Activated T-helper 1 cell treated with anti-CD3 and anti-CD28 coated beads, Interleukin-12 subunit alpha, Interleukin-12 subunit beta, Interleukin-2, Interleukin-4 antibody, amounts not matched to agents 30 ng/mL and 10 ng/mL and 1 ng/mL, durations not matched to agents 14 hours and 24 hours and 36 hours (primary cell): ENCODE measurements around the gene BTBD17. TPM values are rescaled to one million over a fixed set of nuclear protein-coding genes. Genes with fewer than 3 reads are reported as not detected.

ENCODE experiments used
- DNase-seq: peaks from one replicate; pipeline ENCODE4 v3.0.0; 2021; ENCODE audit warnings: low spot score
- H3K27ac Mint-ChIP-seq: one replicate; pipeline ENCODE4 v1.8.0; 2021; ENCODE audit warnings: mild to moderate bottlenecking, mixed read lengths
- H3K27me3 Mint-ChIP-seq: one replicate; pipeline ENCODE4 v1.8.0; 2022; ENCODE audit warnings: mild to moderate bottlenecking, moderate library complexity, mixed read lengths; ENCODE audit not compliant: insufficient read depth
- H3K36me3 Mint-ChIP-seq: one replicate; pipeline ENCODE4 v1.8.0; 2021; ENCODE audit warnings: low read depth, mixed read lengths
- H3K4me1 Mint-ChIP-seq: one replicate; pipeline ENCODE4 v1.8.0; 2021; ENCODE audit warnings: low read depth, mixed read lengths
- H3K4me3 Mint-ChIP-seq: one replicate; pipeline ENCODE4 v1.8.0; 2021; ENCODE audit warnings: mild to moderate bottlenecking, moderate library complexity, mixed read lengths
- H3K9me3 Mint-ChIP-seq: one replicate; pipeline ENCODE4 v1.8.0; 2021; ENCODE audit warnings: mixed read lengths
- intact Hi-C: fragments of 100-400 bp; cut with micrococcal nuclease; formaldehyde crosslinking; loops from one replicate; pipeline ENCODE4 v1.15.1; 2024
- total RNA-seq: library from RNA; stranded (reverse); gene quantifications from 2 replicates; pipeline ENCODE4 v1.2.3, GENCODE V29; 2022

The BTBD17 gene
- total RNA-seq, 1 donor from 2014 or later, result not detected

DNA sequence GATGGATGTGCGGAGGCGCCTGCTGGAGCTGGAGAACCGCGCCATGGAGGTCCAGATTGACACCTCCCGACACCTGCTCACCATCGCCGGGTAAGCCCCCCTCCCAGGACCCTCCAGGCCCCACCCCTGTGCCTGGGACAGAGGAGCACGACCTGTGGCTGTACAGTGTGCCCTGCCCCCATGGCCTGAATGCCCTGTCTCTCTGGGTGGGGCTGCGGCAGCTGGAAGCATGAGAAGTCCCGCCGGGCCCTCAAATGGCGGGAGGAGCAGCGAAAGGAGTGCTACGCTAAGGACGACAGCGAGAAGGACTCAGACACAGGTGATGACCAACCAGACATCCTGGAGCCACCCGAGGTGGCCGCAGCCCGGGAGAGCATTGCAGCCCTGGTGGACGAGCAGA lies 11.2 kb downstream of the BTBD17 start:
- Mint-ChIP-seq H3K27ac (no peak overlapping the region), H3K4me1 (no peaks in the 10 kb centered on the region), H3K36me3 (no peaks in the 10 kb centered on the region), H3K9me3 (no peaks in the 10 kb centered on the region), H3K27me3 (peaks cover 31% of the 10 kb centered on the region), H3K4me3 (no peak overlapping the region)
- intact Hi-C loops, result no loop called here
- DNase-seq, result no peak

DNA sequence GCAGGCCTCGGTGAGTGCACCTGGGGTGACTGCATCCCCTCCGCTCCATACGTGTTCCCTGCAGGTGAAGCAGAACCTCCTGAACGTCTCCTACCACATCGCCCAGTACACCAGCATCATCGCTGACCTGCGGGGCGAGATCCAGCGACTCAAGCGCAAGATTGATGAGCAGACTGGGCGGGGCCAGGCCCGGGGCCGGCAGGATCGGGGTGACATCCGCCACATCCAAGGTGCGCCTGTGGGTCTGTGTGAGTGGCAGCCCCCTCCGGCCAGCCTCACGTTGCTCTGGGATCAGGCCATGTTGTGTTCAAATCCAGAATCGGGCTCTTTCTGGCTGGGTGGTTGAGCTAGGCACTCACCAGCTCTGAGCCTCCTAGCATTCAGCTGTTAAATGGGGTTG lies 12.5 kb downstream of the BTBD17 start:
- H3K27me3 Mint-ChIP-seq, result peaks cover 25% of the 10 kb centered on the region
- no peaks in the 10 kb centered on the region for H3K9me3 Mint-ChIP-seq
- no peak for DNase-seq
- no peaks in the 10 kb centered on the region for H3K4me1 Mint-ChIP-seq
- H3K36me3 Mint-ChIP-seq, result no peaks in the 10 kb centered on the region
- no peak overlapping the region for H3K27ac Mint-ChIP-seq
- H3K4me3 Mint-ChIP-seq, result no peak overlapping the region
- intact Hi-C loops, result no loop called here

- no peak overlapping the region for H3K27ac Mint-ChIP-seq
- no peak for DNase-seq
Measured at GRCh38 chr17:74347646-74348045, 14.0 kb downstream of the BTBD17 start.

DNA sequence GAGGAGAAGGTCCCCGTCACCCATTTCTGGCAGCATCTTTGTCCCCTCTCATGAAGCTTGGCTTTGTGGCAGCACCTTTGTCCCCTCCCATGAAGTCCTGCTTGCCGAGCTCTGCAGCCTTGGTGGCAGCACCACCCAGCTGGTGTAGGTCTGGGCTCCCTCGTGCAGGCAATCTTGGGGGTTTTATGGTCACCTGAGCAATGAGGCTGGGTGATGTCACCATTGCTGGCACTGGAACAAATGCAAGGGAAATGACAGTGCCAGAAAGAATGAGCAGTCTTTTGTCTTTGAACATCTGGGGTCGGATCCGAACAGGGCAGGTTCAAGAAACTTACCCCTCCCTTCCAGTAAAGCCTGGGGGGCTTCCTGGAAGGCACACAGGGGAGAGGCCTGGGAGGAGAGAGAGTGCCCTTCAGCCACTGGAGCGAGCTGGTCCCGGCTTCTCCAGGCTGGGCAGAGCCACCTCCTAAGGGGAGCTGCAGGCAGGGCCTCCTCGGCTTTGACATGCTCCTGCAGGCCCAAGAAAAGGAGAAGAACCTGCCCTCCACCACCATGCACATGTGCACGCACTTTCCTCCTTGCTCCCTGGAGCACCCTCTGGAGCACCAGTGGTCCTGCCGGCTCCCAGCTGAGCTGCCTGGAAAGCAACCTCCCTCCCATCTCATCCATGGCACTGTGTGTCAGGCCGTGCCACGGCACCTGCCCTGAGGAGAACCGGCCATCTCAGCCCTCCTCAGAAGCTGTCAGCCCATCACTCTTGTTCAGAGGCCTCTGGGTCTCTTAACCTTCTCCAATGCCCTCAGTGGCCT lies 16.0 kb downstream of the BTBD17 start:
- H3K4me1 Mint-ChIP-seq, result no peaks in the 10 kb centered on the region
- DNase-seq, result no peak
- no peak overlapping the region for H3K27ac Mint-ChIP-seq
- no peak overlapping the region for H3K4me3 Mint-ChIP-seq
- no peaks in the 10 kb centered on the region for H3K9me3 Mint-ChIP-seq
- peaks cover 3% of the 10 kb centered on the region for H3K27me3 Mint-ChIP-seq
- no peaks in the 10 kb centered on the region for H3K36me3 Mint-ChIP-seq
- intact Hi-C loops, result no loop called here

More at GRCh38 chr17:74347646-74348045, 14.0 kb downstream of the BTBD17 start:
- Mint-ChIP-seq H3K36me3 (no peaks in the 10 kb centered on the region), H3K27me3 (peaks cover 11% of the 10 kb centered on the region), H3K4me1 (no peaks in the 10 kb centered on the region), H3K4me3 (no peak overlapping the region), H3K9me3 (no peaks in the 10 kb centered on the region)
- intact Hi-C loops, result no loop called here

DNA sequence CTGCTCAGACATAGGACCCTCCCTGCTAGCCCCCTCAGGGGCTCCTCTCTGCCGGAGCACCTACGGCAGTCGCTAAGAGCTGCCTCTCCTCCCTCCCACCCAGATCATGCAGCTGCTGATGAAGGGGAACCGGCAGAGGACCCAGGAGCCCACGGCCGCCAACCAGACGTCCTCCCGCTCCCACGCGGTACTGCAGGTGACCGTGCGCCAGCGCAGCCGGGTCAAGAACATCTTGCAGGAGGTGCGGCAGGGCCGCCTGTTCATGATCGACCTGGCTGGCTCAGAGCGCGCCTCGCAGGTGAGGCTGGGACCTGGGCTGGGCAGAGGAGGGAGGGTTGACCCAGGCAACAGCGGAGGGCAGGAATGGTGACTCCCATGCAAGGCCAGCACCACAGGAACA lies 17.0 kb downstream of the BTBD17 start:
- H3K9me3 Mint-ChIP-seq, result no peaks in the 10 kb centered on the region
- H3K27me3 Mint-ChIP-seq, result no peaks in the 10 kb centered on the region
- H3K36me3 Mint-ChIP-seq, result no peaks in the 10 kb centered on the region
- H3K4me1 Mint-ChIP-seq, result no peaks in the 10 kb centered on the region
- no peak for DNase-seq
- H3K27ac Mint-ChIP-seq, result no peak overlapping the region
- intact Hi-C loops, result no loop called here
- no peak overlapping the region for H3K4me3 Mint-ChIP-seq

DNA sequence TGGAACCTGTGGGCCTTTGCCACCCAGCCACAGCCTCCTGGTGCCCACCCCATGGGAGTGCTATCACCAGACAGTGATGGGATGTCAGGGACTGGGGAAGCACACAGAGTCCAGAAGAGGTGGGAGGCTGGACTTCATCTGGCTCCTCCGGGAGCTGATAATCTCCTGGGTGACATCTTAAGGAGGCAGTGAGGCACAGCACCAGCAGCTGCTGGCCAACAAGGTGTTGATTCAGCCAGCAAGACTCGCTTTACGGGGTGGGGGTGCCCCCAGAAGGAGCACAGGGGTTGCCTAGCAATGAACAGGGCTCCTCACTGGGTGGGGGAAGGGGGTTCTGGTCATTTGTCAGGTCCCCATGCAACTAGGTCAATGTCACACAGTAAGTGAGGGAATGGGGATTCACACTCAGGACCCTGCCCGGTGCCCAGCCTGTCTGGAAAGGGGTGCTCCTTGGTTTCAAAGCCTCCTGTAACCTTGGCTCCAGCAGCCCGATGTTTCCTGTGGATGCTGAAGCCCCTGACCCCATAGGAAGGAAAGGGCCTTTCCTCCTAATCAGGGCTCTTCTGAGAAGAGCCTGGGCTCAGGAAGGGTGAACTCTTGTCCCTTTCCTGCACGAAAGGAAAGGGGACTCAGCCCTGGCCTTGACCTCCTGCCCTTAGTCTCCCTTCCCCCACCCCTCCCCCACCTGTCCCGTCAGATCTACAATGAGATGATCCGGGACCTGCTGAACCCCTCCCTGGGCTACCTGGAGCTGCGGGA lies 18.0 kb downstream of the BTBD17 start:
- no peak for DNase-seq
- no peaks in the 10 kb centered on the region for H3K36me3 Mint-ChIP-seq
- no peaks in the 10 kb centered on the region for H3K27me3 Mint-ChIP-seq
- H3K9me3 Mint-ChIP-seq, result no peaks in the 10 kb centered on the region
- intact Hi-C loops, result no loop called here
- H3K4me1 Mint-ChIP-seq, result no peaks in the 10 kb centered on the region
- no peak overlapping the region for H3K27ac Mint-ChIP-seq
- no peak overlapping the region for H3K4me3 Mint-ChIP-seq

GRCh38 chr17:74343121-74343520 lies 18.5 kb downstream of the BTBD17 start:
- no peaks in the 10 kb centered on the region for H3K4me1 Mint-ChIP-seq
- intact Hi-C loops, result no loop called here
- no peak overlapping the region for H3K4me3 Mint-ChIP-seq
- DNase-seq, result no peak
- no peak overlapping the region for H3K27ac Mint-ChIP-seq
- no peaks in the 10 kb centered on the region for H3K27me3 Mint-ChIP-seq
- H3K9me3 Mint-ChIP-seq, result no peaks in the 10 kb centered on the region
- no peaks in the 10 kb centered on the region for H3K36me3 Mint-ChIP-seq

- DNase-seq, result no peak
- no peak overlapping the region for H3K4me3 Mint-ChIP-seq
- H3K27ac Mint-ChIP-seq, result no peak overlapping the region
- no peaks in the 10 kb centered on the region for H3K4me1 Mint-ChIP-seq
- no peaks in the 10 kb centered on the region for H3K27me3 Mint-ChIP-seq
- intact Hi-C loops, result no loop called here
- no peaks in the 10 kb centered on the region for H3K36me3 Mint-ChIP-seq
- H3K9me3 Mint-ChIP-seq, result no peaks in the 10 kb centered on the region
Measured at GRCh38 chr17:74342224-74342623, 19.4 kb downstream of the BTBD17 start.

- no peaks in the 10 kb centered on the region for H3K9me3 Mint-ChIP-seq
- intact Hi-C loops, result no loop called here
- H3K27ac Mint-ChIP-seq, result no peak overlapping the region
- H3K4me1 Mint-ChIP-seq, result no peaks in the 10 kb centered on the region
- no peak for DNase-seq
- H3K4me3 Mint-ChIP-seq, result no peak overlapping the region
- no peaks in the 10 kb centered on the region for H3K36me3 Mint-ChIP-seq
- H3K27me3 Mint-ChIP-seq, result peaks cover 2% of the 10 kb centered on the region
Measured at GRCh38 chr17:74340470-74341023, 21.1 kb downstream of the BTBD17 start.

- peaks cover 2% of the 10 kb centered on the region for H3K27me3 Mint-ChIP-seq
- intact Hi-C loops, result no loop called here
- H3K27ac Mint-ChIP-seq, result no peak overlapping the region
- H3K4me3 Mint-ChIP-seq, result no peak overlapping the region
- DNase-seq, result no peak
- H3K9me3 Mint-ChIP-seq, result no peaks in the 10 kb centered on the region
- no peaks in the 10 kb centered on the region for H3K36me3 Mint-ChIP-seq
- peaks cover 4% of the 10 kb centered on the region for H3K4me1 Mint-ChIP-seq
Measured at GRCh38 chr17:74339537-74340195, 22.0 kb downstream of the BTBD17 start.

DNA sequence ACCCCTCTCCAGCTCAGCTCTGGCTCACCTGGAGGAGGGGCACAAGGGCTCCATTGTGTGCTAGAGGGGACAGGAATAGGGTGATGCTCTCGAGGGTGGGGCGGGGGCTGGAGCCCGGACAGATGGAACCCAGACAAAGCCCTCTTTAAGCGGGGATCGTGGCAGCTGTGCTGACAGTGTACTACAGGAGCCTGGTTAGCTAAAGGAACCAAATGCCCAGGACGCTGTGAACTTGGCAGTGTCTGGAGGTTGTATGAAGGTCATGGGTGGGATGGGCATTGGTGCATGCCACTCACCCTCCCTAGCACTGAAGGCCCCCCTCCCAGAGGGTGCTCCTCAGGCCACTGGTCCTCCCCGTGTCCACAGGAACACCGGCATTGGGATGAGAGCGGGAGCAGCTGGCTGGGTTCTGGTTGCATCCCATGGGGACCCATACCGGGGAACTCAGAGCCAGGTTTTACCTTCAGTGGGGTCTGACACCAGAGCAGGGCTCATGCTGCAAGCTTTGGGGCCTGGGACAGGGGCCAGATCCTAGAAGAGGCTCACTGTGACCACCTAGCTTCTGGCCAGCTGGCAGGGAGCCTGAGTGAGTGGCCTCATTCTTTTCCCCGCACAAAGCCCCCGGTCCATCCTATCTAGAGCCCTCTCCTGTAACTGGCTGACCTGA lies 23.7 kb downstream of the BTBD17 start:
- intact Hi-C loops, result no loop called here

DNA sequence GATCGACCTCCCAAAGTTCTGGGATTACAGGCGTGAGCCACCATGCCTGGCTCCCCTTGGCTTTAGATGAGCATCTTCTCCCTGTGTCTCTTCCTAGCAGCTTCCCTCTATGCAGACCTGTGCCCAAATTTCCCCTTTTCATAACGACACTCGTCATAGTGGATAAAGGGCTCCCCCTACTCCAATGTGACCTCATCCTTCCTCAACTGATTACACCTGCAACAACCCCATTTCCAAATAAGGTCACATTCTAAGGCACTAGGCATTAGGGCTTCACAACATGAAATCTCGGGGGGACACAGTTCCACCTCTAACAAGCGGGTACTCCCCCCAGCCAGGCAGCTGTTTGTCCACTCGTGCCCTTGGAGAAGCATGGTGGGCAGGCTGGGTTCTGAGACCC lies 25.4 kb downstream of the BTBD17 start:
- Mint-ChIP-seq H3K9me3 (no peaks in the 10 kb centered on the region), H3K27ac (no peak overlapping the region), H3K36me3 (no peaks in the 10 kb centered on the region), H3K4me3 (no peak overlapping the region), H3K27me3 (peaks cover 2% of the 10 kb centered on the region), H3K4me1 (peaks cover 8% of the 10 kb centered on the region)
- DNase-seq, result no peak
- intact Hi-C loops, result no loop called here

More for the DNA sequence above, 23.7 kb downstream of the BTBD17 start:
- peaks cover 2% of the 10 kb centered on the region for H3K27me3 Mint-ChIP-seq
- no peak overlapping the region for H3K27ac Mint-ChIP-seq
- H3K4me3 Mint-ChIP-seq, result no peak overlapping the region
- no peaks in the 10 kb centered on the region for H3K9me3 Mint-ChIP-seq
- no peak for DNase-seq
- H3K4me1 Mint-ChIP-seq, result peaks cover 8% of the 10 kb centered on the region
- no peaks in the 10 kb centered on the region for H3K36me3 Mint-ChIP-seq
